Measurements from ENCODE around the gene RNF4.

RNF4 gene

GRCh38 chr4:2483237-2483636 lies 14.3 kb downstream of the RNF4 start:
- no peaks in the 10 kb centered on the region for H3K27me3 ChIP-seq (ENCODE audit: insufficient read depth, low read length)
- H3K4me2 ChIP-seq (ENCODE audit: low read length), result peak overlapping the region; percentile 26; the same call in 1 of the 2 replicates
- H3K36me3 ChIP-seq (ENCODE audit: insufficient read depth, low read length), result peaks cover 7% of the 10 kb centered on the region; the same call in 1 of the 2 replicates
- TF ChIP-seq, protein P1, sequence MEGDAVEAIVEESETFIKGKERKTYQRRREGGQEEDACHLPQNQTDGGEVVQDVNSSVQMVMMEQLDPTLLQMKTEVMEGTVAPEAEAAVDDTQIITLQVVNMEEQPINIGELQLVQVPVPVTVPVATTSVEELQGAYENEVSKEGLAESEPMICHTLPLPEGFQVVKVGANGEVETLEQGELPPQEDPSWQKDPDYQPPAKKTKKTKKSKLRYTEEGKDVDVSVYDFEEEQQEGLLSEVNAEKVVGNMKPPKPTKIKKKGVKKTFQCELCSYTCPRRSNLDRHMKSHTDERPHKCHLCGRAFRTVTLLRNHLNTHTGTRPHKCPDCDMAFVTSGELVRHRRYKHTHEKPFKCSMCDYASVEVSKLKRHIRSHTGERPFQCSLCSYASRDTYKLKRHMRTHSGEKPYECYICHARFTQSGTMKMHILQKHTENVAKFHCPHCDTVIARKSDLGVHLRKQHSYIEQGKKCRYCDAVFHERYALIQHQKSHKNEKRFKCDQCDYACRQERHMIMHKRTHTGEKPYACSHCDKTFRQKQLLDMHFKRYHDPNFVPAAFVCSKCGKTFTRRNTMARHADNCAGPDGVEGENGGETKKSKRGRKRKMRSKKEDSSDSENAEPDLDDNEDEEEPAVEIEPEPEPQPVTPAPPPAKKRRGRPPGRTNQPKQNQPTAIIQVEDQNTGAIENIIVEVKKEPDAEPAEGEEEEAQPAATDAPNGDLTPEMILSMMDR (IDR thresholded peaks at IDR 0.05; ENCODE audit: low read length), result no peak
- TF ChIP-seq EZH2 (IDR thresholded peaks at IDR 0.05; ENCODE audit: borderline replicate concordance, low read length), result no peak
- H3K27ac ChIP-seq (ENCODE audit: low read depth, low read length, poor library complexity, severe bottlenecking), result peak overlapping the region; percentile 32
- H2AFZ ChIP-seq (ENCODE audit: low read length), result no peak overlapping the region
- no peaks in the 10 kb centered on the region for H4K20me1 ChIP-seq (ENCODE audit: insufficient read depth, low read length)
- H3K9me2 ChIP-seq (ENCODE audit: low read depth, low read length), result no peaks in the 10 kb centered on the region
- no peak overlapping the region for H3K4me3 ChIP-seq (ENCODE audit: low read depth, low read length, poor library complexity, severe bottlenecking)
- H3F3A ChIP-seq (ENCODE audit: insufficient read depth, low read length), result no peaks in the 10 kb centered on the region
- peaks cover 97% of the 10 kb centered on the region for H3K79me2 ChIP-seq (ENCODE audit: insufficient read depth, low read length)
- H3K9me3 ChIP-seq (ENCODE audit: low read length), result no peaks in the 10 kb centered on the region
- H3K4me1 ChIP-seq (ENCODE audit: insufficient read depth, low read length, severe bottlenecking), result peaks cover 70% of the 10 kb centered on the region
- no peak overlapping the region for H3K9ac ChIP-seq (ENCODE audit: low read length)

- no peak overlapping the region for H3K27ac ChIP-seq (ENCODE audit: low read depth, low read length, poor library complexity, severe bottlenecking)
- no peaks in the 10 kb centered on the region for H4K20me1 ChIP-seq (ENCODE audit: insufficient read depth, low read length)
- no peaks in the 10 kb centered on the region for H3K9me2 ChIP-seq (ENCODE audit: low read depth, low read length)
- peaks cover 9% of the 10 kb centered on the region; the same call in 1 of the 2 replicates for H3K36me3 ChIP-seq (ENCODE audit: insufficient read depth, low read length)
- H2AFZ ChIP-seq (ENCODE audit: low read length), result no peak overlapping the region
- peaks cover 64% of the 10 kb centered on the region for H3K4me1 ChIP-seq (ENCODE audit: insufficient read depth, low read length, severe bottlenecking)
- H3K79me2 ChIP-seq (ENCODE audit: insufficient read depth, low read length), result peaks cover 91% of the 10 kb centered on the region
- H3K27me3 ChIP-seq (ENCODE audit: insufficient read depth, low read length), result no peaks in the 10 kb centered on the region
- H3K9ac ChIP-seq (ENCODE audit: low read length), result no peak overlapping the region
- no peaks in the 10 kb centered on the region for H3F3A ChIP-seq (ENCODE audit: insufficient read depth, low read length)
- no peaks in the 10 kb centered on the region for H3K9me3 ChIP-seq (ENCODE audit: low read length)
- no peak overlapping the region for H3K4me3 ChIP-seq (ENCODE audit: low read depth, low read length, poor library complexity, severe bottlenecking)
- peak overlapping the region; percentile 59 for H3K4me2 ChIP-seq (ENCODE audit: low read length)
- TF ChIP-seq, protein P1 (IDR thresholded peaks at IDR 0.05; ENCODE audit: low read length), result no peak
- TF ChIP-seq EZH2 (IDR thresholded peaks at IDR 0.05; ENCODE audit: borderline replicate concordance, low read length), result no peak
Measured at GRCh38 chr4:2484185-2484584, 15.3 kb downstream of the RNF4 start.

DNA sequence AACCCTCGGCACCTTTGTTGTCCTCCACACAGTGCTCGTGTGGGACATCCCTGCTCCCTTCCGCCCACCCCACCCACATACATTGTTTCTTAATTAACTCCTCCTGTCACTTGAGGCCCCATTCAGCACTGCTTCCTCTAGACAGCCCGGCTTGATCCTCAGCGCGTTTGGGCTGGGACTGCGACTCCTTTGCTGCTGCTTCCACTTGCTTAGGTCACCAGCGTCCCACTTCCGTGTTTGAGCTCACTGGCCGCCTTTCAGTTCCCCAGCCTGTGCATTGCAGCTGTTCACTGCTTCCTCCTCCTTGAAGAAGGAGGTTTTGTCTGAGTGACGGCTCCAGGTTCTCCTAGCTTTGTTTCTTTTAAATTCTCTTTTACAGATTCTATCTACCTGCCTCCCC lies 16.1 kb downstream of the RNF4 start:
- Histone ChIP-seq H2AFZ (ENCODE audit: low read length) (no peak overlapping the region), H3K4me2 (ENCODE audit: low read length) (peak overlapping the region; percentile 59), H3K27me3 (ENCODE audit: insufficient read depth, low read length) (no peaks in the 10 kb centered on the region), H3F3A (ENCODE audit: insufficient read depth, low read length) (no peaks in the 10 kb centered on the region), H4K20me1 (ENCODE audit: insufficient read depth, low read length) (no peaks in the 10 kb centered on the region), H3K9me3 (ENCODE audit: low read length) (no peaks in the 10 kb centered on the region), H3K4me1 (ENCODE audit: insufficient read depth, low read length, severe bottlenecking) (peaks cover 64% of the 10 kb centered on the region), H3K4me3 (ENCODE audit: low read depth, low read length, poor library complexity, severe bottlenecking) (peak overlapping the region; percentile 37), H3K27ac (ENCODE audit: low read depth, low read length, poor library complexity, severe bottlenecking) (peak overlapping the region; percentile 76), H3K9ac (ENCODE audit: low read length) (no peak overlapping the region), H3K79me2 (ENCODE audit: insufficient read depth, low read length) (peaks cover 83% of the 10 kb centered on the region), H3K9me2 (ENCODE audit: low read depth, low read length) (no peaks in the 10 kb centered on the region), H3K36me3 (ENCODE audit: insufficient read depth, low read length) (peaks cover 17% of the 10 kb centered on the region)
- TF ChIP-seq, protein P1 (IDR thresholded peaks at IDR 0.05; ENCODE audit: low read length), result no peak
- no peak for TF ChIP-seq EZH2 (IDR thresholded peaks at IDR 0.05; ENCODE audit: borderline replicate concordance, low read length)
